Neutrophil (primary cell): ENCODE measurements around the gene COX7A2.
A peak's percentile ranks its signal among the peaks of the same experiment; 100 is the strongest.

Source experiments
- H3K27ac ChIP-seq: fragments of 200-600 bp; sonication (generic); 2 replicates; pipeline ENCODE4 v1.5.1; 2016; ENCODE audit warnings: mild to moderate bottlenecking, moderate library complexity
- H3K27me3 ChIP-seq: fragments of 200-600 bp; sonication (generic); 2 replicates; pipeline ENCODE4 v1.6.0; 2016; ENCODE audit warnings: mild to moderate bottlenecking
- H3K36me3 ChIP-seq: fragments of 200-600 bp; sonication (generic); 2 replicates; pipeline ENCODE4 v1.5.1; 2017
- H3K4me1 ChIP-seq, 2 experiments: fragments of 200-600 bp in 1 of 2; sonication (generic) in 1 of 2; 1 replicate in 1 of 2; 2 replicates in 1 of 2; pipeline versions ENCODE4 v1.5.1 to v1.6.1; 2013 to 2016; ENCODE audit warnings: low read depth in 1 of 2, low read length in 1 of 2, mild to moderate bottlenecking in 1 of 2, moderate library complexity in 1 of 2; ENCODE audit not compliant: control insufficient read depth in 1 of 2, insufficient read depth in 1 of 2
- H3K4me3 ChIP-seq, 2 experiments: fragments of 200-600 bp in 1 of 2; sonication (generic) in 1 of 2; 1 replicate in 1 of 2; 2 replicates in 1 of 2; pipeline ENCODE4 v1.5.1; 2013 to 2016; ENCODE audit warnings: low read depth in 1 of 2, low read length in 1 of 2, mild to moderate bottlenecking in 1 of 2, moderate library complexity in 1 of 2
- H3K9me3 ChIP-seq: fragments of 200-600 bp; sonication (generic); 2 replicates; pipeline ENCODE4 v1.5.1; 2016
- CTCF ChIP-seq: fragments of 200-600 bp; sonication (generic); IDR thresholded peaks from 2 replicates; pipeline ENCODE4 v1.5.1; 2016; ENCODE audit warnings: antibody characterized with exemption

COX7A2 gene

GRCh38 chr6:75283907-75284631, 40.5 kb upstream of the COX7A2 start:
- no peaks in the 10 kb centered on the region for H3K9me3 ChIP-seq
- peak overlapping the region; percentile 95 for H3K4me3 ChIP-seq
- peak overlapping the region; percentile 92 for H3K27ac ChIP-seq
- H3K36me3 ChIP-seq = no peaks in the 10 kb centered on the region
- TF ChIP-seq CTCF = no peak
- no peaks in the 10 kb centered on the region for H3K27me3 ChIP-seq
- peaks cover 53 to 64% of the 10 kb centered on the region in 2 experiments for H3K4me1 ChIP-seq

DNA sequence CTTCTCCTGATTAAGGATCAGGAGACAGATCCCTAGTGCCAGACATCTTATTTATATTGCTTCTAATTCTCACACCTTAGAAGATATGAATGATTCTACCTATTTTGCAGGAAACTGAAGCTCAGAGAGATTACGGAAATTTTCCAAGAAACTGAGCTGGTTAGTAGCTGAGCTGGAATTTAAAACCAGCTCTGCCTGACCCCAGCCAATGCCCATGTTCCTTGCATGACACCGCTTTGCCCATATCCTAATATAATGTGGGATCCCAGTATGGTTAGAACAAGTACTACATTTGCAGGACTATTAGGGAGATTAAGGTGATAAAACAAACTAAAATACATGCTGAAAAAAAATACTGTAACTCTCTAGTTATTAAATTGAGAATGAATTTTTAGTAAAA, 39.1 kb upstream of the COX7A2 start:
- Histone ChIP-seq H3K4me1 (peaks cover 63 to 69% of the 10 kb centered on the region in 2 experiments), H3K27ac (no peak overlapping the region), H3K4me3 (peak overlapping the region in 1 of 2 experiments; percentile 95), H3K36me3 (no peaks in the 10 kb centered on the region), H3K27me3 (no peaks in the 10 kb centered on the region), H3K9me3 (no peaks in the 10 kb centered on the region)
- no peak for TF ChIP-seq CTCF

DNA sequence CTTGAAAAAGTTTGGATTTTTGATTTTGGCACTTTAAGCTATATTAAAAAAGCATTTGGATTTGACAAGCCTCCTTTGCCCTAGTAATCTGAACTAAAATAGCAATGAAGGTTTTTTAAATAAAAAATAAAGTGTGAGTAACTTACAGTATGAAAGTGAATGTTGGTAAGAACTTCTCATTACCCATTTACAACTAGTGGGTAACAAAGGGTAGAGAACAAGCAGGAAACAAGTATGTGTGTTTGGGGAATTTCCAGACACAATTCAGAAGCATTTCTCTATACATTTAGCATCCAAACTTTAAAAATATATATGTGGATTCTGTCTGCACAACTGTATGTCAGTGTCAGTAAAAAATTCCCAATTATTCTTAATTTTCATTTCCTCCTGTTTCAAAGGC, 38.1 kb upstream of the COX7A2 start:
- no peak overlapping the region for H3K27ac ChIP-seq
- peaks cover 56 to 62% of the 10 kb centered on the region in 2 experiments for H3K4me1 ChIP-seq
- H3K4me3 ChIP-seq = no peak overlapping the region

GRCh38 chr6:75280131-75280855, 36.7 kb upstream of the COX7A2 start:
- H3K4me1 ChIP-seq = peaks cover 50% of the 10 kb centered on the region in 2 experiments
- no peak overlapping the region for H3K4me3 ChIP-seq
- H3K9me3 ChIP-seq = no peaks in the 10 kb centered on the region
- no peaks in the 10 kb centered on the region for H3K27me3 ChIP-seq
- no peaks in the 10 kb centered on the region for H3K36me3 ChIP-seq
- TF ChIP-seq CTCF = no peak
- H3K27ac ChIP-seq = no peak overlapping the region

More for the DNA sequence above, 38.1 kb upstream of the COX7A2 start:
- no peaks in the 10 kb centered on the region for H3K9me3 ChIP-seq
- H3K27me3 ChIP-seq = no peaks in the 10 kb centered on the region
- no peaks in the 10 kb centered on the region for H3K36me3 ChIP-seq
- no peak for TF ChIP-seq CTCF

DNA sequence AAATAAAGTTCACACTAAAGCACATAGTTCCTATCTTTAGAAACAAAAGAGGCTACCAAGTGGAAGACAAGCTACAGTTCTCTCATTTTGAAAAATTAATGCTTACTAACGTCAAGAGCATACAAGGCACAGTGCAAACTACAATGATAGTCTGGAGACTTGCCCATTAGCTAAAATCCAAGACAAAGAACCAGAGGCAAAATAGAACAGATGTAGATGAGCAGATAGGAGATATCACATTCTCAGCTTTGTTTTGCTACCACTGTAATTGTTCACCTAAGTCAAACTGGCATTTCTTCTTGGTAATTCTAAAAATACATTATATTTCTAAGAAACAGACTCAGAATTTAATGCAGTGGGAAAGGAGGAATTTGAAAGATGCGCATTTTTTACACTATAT, 35.8 kb upstream of the COX7A2 start:
- H3K9me3 ChIP-seq = no peaks in the 10 kb centered on the region
- H3K4me1 ChIP-seq = peaks cover 49% of the 10 kb centered on the region in 2 experiments
- H3K27ac ChIP-seq = no peak overlapping the region
- TF ChIP-seq CTCF = no peak
- H3K27me3 ChIP-seq = no peaks in the 10 kb centered on the region
- H3K36me3 ChIP-seq = no peaks in the 10 kb centered on the region
- no peak overlapping the region for H3K4me3 ChIP-seq
